Activated naive CD8-positive, alpha-beta T cell treated with anti-CD3 and anti-CD28 coated beads for 36 hours (primary cell): Measurements from ENCODE around the gene SV2A. TPM values are rescaled to one million over a fixed set of nuclear protein-coding genes. Genes with fewer than 3 reads are reported as not detected.
A peak's percentile ranks its signal among the peaks of the same experiment; 100 is the strongest.

Experiments used
- DNase-seq: peaks from one replicate; pipeline ENCODE4 v3.0.0; 2021
- H3K27ac Mint-ChIP-seq: one replicate; pipeline ENCODE4 v1.8.0; 2022; ENCODE audit warnings: mild to moderate bottlenecking, moderate library complexity, mixed read lengths
- H3K27me3 Mint-ChIP-seq: one replicate; pipeline ENCODE4 v1.8.0; 2022; ENCODE audit warnings: mild to moderate bottlenecking, mixed read lengths
- H3K36me3 Mint-ChIP-seq: one replicate; pipeline ENCODE4 v1.8.0; 2021; ENCODE audit warnings: mild to moderate bottlenecking, mixed read lengths
- H3K4me1 Mint-ChIP-seq: one replicate; pipeline ENCODE4 v1.8.0; 2021; ENCODE audit warnings: mixed read lengths
- H3K4me3 Mint-ChIP-seq: one replicate; pipeline ENCODE4 v1.8.0; 2022; ENCODE audit warnings: mild to moderate bottlenecking, moderate library complexity, mixed read lengths
- H3K9me3 Mint-ChIP-seq: one replicate; pipeline ENCODE4 v1.8.0; 2022; ENCODE audit warnings: mixed read lengths
- total RNA-seq, 2 experiments: library from RNA; stranded (reverse); gene quantifications; one replicate each; pipeline ENCODE4 v1.2.3, GENCODE V29; 2021

The SV2A gene
- total RNA-seq, 2 experiments from 2014 or later, result 12.5 to 12.8 TPM

DNA sequence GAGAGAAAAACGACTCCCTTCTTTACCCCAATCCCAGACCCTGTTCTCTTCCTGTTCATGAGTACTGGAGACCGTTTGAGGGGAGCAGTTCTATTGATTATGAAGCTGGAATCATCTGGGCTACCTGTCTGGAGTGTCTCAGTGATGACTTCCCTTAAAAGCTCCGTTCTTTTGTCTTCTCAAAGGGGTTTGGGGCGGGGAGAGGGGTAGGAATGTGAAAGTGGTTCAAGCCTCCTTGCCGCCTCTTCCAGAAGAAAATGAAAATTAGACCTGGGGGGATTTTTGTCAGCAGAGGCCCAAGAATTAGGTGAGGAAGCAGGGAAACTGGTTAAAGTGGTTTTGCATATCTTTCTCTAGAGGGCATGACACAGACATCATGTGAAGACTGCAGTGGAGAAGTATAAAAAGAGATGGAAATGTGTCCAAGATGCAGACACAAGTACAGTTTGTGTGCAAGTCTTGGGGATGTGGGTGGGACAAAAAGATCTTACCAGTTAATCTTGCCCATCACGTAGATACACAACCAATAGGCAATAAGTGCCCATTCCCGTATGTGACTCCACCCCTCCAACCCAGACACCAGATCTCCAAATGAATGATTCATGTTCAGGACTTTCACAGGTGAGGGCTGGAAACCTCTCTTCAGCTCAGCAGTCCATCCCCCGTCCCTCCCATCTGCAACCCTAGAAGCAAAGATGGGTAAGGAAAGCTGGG, 19.5 kb upstream of the SV2A start:
- H3K36me3 Mint-ChIP-seq, result no peaks in the 10 kb centered on the region
- H3K4me3 Mint-ChIP-seq, result peak overlapping the region; percentile 11
- peaks cover 3% of the 10 kb centered on the region for H3K27me3 Mint-ChIP-seq
- peaks cover 31% of the 10 kb centered on the region for H3K4me1 Mint-ChIP-seq
- H3K27ac Mint-ChIP-seq, result peak overlapping the region; percentile 47
- H3K9me3 Mint-ChIP-seq, result no peaks in the 10 kb centered on the region
- no peak for DNase-seq

DNA sequence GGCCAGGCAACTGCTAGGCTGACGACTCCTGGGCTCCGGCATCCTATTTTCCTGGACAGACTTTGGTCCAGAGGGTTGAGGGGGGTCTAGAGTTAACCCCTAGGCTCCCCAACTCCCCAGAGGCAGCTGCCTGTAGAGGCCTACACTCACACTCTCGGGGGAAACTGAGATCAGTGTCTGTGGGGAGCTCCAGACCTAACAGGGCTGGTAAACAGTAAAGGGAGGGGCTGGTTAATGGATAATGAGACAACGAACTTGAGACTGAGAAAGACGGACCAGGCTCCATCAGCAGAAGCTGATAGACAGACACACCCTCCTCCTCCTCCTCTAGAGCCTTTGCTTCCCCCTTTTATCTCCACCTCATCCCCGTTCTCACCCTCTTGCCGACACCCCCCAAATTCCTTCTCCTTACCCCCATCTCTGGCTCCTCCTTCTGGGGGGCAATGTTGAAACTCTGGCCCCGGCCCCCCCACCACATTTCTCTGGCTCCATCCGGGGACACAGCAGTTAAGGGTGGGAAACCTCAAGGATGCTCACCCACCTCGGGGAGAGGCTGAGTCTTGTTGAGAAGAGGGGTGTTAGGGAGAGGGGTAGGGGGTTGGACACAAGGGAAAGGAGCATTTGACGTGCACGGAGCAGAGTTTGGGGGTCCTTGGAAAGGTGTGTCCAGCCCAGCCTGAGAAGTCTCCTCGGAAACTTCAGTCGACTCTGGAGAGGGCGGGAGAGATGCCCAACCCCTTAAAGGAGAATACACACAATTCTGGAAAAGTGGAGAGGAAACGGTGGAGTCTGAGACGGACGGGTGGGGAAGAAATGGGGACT, 18.7 kb upstream of the SV2A start, which contains the start of gene MTMR11:
MTMR11 (minus strand) TSS at position 710 of the 822 bp plus-strand sequence; CDS start at position 478, 232 bp downstream.
- H3K27me3 Mint-ChIP-seq, result peaks cover 3% of the 10 kb centered on the region
- peak within 1 kb of the TSS; percentile 11 for H3K4me3 Mint-ChIP-seq
- no peaks in the 10 kb centered on the region for H3K9me3 Mint-ChIP-seq

DNA sequence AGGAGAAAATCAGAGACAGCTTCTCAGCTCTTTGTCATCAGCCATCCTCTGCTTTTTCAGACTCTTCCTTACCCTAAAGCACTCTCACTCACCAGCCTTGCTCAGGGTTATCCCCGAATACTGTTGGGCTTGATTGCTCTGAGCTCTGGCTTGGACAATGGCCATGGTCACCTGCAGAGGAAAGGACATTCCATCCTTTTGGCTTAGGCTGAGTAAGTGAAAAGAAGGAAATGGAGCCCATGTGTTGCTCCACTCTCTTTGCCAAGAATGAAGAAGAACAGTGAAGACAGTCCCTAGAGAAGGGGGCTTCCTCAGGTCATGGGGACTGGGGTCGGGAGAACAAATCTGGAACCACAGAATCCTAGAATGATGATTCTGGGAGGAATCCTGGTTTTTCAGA, 16.7 kb upstream of the SV2A start:
- Mint-ChIP-seq H3K4me3 (no peak overlapping the region), H3K27ac (no peak overlapping the region), H3K9me3 (no peaks in the 10 kb centered on the region), H3K4me1 (peaks cover 25% of the 10 kb centered on the region), H3K36me3 (peaks cover under 1% of the 10 kb centered on the region), H3K27me3 (peaks cover 3% of the 10 kb centered on the region)
- no peak for DNase-seq

More for the DNA sequence above, 18.7 kb upstream of the SV2A start, which contains the start of gene MTMR11:
- no peaks in the 10 kb centered on the region for H3K36me3 Mint-ChIP-seq
- H3K4me1 Mint-ChIP-seq, result peaks cover 32% of the 10 kb centered on the region
- H3K27ac Mint-ChIP-seq, result peak within 1 kb of the TSS; percentile 47
- no peak for DNase-seq

DNA sequence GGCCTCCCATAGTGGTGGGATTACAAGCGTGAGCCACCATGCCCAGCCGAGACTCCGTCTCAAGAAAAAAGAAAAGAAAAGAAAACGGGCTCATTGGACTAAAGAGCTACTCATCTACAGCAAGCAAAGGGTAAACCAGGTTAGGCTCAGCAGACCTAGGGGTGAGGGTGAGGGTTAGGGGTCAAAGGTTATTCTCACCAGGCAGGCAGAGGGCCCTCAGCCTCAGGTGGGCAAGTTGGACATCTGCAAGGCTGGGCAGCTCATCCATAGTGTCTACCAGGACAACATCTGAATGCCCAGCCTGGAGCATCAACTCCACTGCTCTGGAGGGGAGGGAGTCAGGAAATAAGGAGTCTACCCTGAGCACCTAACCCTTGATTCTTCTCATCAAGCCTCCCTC, 15.6 kb upstream of the SV2A start:
- Mint-ChIP-seq H3K9me3 (no peaks in the 10 kb centered on the region), H3K36me3 (peaks cover 2% of the 10 kb centered on the region), H3K27me3 (peaks cover 3% of the 10 kb centered on the region), H3K4me3 (no peak overlapping the region), H3K4me1 (peaks cover 22% of the 10 kb centered on the region), H3K27ac (no peak overlapping the region)
- DNase-seq, result no peak

DNA sequence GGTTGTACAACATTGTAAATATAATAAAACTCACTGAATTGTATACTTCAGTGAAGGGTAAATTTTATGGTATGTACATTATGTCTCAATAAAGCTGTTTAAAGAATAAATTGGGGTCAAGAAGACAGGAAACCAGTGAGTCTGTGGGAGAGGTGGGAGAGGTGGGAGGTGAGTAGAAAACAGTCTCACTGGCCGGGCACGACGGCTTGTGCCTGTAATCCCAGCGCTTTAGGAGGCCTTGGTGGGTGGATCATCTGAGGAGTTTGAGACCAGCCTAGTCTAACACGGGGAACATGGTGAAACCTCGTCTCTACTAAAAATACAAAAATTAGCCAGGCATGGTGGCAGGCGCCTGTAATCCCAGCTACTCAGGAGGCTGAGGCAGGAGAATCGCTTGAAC, 14.8 kb upstream of the SV2A start:
- no peak overlapping the region for H3K27ac Mint-ChIP-seq
- H3K36me3 Mint-ChIP-seq, result peaks cover 3% of the 10 kb centered on the region
- H3K4me1 Mint-ChIP-seq, result peaks cover 16% of the 10 kb centered on the region
- DNase-seq, result no peak
- H3K4me3 Mint-ChIP-seq, result no peak overlapping the region
- H3K27me3 Mint-ChIP-seq, result peaks cover 3% of the 10 kb centered on the region
- no peaks in the 10 kb centered on the region for H3K9me3 Mint-ChIP-seq

DNA sequence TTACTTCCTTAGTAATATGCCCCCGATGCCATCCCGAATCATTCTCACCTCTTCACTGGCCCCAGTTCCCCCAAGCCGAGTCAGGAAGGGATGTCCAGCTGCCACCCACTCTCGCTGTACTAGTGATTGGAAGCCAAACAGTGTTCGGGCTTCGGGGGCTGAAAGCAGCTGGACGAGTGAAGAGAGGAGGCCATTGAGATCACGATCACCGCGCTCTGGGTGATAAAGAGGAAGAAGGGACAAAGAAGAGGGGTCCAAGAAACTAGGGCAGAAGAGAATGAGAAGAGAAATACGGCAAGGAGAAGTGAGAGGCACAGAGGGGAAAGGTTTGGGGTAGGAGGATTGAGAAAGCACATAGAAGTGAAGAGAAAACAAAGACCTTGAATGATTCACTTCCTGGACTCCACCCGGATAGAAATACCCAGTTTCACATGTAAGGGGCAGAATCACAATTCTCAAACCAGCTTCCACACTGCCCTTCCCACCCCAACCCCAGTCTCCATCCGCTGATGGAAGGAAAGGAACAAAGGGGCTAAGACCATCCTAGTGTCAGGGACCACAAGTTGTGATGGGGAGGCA, 13.7 kb upstream of the SV2A start:
- H3K9me3 Mint-ChIP-seq, result no peaks in the 10 kb centered on the region
- H3K4me3 Mint-ChIP-seq, result no peak overlapping the region
- peaks cover 3% of the 10 kb centered on the region for H3K27me3 Mint-ChIP-seq
- peaks cover 12% of the 10 kb centered on the region for H3K36me3 Mint-ChIP-seq
- peaks cover 11% of the 10 kb centered on the region for H3K4me1 Mint-ChIP-seq
- no peak for DNase-seq
- no peak overlapping the region for H3K27ac Mint-ChIP-seq

DNA sequence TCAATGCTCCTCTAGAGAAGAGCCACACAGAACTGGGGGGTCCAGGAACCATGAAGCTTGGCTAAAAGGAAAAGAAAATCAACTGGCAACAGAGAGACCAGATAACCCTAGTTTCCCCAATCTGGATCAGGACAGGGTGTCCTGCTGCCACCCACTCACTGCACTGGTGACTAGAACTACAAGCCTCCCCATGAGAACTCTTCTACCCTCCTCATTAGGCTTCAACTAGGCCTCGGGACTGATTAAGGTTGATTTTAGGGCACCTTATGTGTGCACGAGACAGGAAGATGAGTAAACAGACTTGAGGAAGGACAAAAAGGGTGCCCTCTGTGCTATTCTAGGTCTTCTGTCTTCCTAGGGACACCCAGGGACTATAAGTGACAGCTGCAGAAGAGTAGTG, 12.2 kb upstream of the SV2A start:
- no peak overlapping the region for H3K27ac Mint-ChIP-seq
- no peaks in the 10 kb centered on the region for H3K9me3 Mint-ChIP-seq
- H3K4me3 Mint-ChIP-seq, result no peak overlapping the region
- H3K4me1 Mint-ChIP-seq, result peaks cover 21% of the 10 kb centered on the region
- DNase-seq, result no peak
- H3K36me3 Mint-ChIP-seq, result peaks cover 25% of the 10 kb centered on the region
- H3K27me3 Mint-ChIP-seq, result peaks cover 3% of the 10 kb centered on the region

DNA sequence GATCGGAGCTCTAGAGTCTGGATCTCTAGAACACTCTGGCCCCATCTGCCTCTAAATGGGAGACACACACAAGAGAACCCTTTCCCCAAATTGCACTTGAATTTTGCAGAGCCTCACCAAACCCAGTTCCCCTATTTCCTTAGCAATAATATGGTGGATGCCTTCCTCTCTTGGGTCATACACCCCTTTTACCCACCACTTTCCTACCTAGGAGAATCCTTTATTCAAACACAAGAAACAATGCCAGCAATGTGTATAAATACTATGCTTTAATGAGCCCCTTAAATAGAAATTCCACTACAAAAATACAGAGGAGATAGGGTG, 10.7 kb upstream of the SV2A start:
- H3K27me3 Mint-ChIP-seq, result no peaks in the 10 kb centered on the region
- H3K36me3 Mint-ChIP-seq, result peaks cover 36% of the 10 kb centered on the region
- peak overlapping the region; percentile 98 for H3K4me3 Mint-ChIP-seq
- DNase-seq, result no peak
- H3K4me1 Mint-ChIP-seq, result peaks cover 24% of the 10 kb centered on the region
- H3K27ac Mint-ChIP-seq, result peak overlapping the region; percentile 94
- no peaks in the 10 kb centered on the region for H3K9me3 Mint-ChIP-seq

DNA sequence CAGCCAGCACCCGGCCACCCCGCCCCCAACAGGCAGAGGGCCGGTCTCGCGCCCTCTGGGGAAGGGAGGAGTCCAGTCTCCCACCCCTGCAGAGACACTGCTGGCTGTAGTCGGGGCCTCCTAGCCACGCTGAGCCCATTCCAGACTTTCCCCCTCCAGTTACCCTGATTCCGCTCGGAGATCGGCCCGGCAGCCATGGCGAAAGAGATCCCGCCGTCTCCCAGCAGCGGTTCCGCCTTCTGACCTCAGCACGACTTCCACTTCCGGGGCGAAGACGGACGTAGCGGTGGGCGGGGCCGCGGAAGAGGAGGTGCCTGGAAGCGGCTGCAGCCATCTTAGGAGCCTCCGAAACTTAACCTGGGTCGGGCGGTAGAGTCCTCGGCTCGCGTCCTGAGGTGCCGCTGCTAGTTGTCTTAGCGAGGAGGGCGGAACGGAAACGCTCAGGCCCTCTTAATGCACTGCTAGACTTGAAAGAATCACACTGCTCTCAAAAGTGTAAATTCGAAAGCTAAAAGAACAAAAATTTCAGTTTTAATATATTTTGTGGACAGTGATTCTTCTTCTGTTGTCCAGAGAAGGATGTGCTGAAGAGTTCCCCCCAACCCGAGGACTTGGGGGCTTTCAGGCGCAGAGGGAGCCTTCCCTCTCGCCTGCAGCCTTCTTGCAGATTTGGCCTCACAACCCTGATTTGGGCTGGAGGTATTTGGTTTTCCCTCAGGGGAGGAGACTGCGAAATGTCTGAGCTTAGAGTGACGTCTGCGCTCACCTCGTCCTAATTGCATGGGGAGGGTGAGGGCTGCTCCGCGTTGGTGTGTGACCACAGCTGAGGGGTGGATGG, 10.1 kb upstream of the SV2A start, which contains the start of gene SF3B4:
SF3B4 (minus strand) TSS at position 241 of the 838 bp plus-strand sequence; CDS start at position 197, 44 bp downstream.
- peak within 1 kb of the TSS; percentile 94 for H3K27ac Mint-ChIP-seq
- peaks cover 24% of the 10 kb centered on the region for H3K4me1 Mint-ChIP-seq
- peaks cover 42% of the 10 kb centered on the region for H3K36me3 Mint-ChIP-seq
- H3K4me3 Mint-ChIP-seq, result peak within 1 kb of the TSS; percentile 98
- no peaks in the 10 kb centered on the region for H3K9me3 Mint-ChIP-seq
- DNase-seq, result peak; percentile 96
- H3K27me3 Mint-ChIP-seq, result no peaks in the 10 kb centered on the region

DNA sequence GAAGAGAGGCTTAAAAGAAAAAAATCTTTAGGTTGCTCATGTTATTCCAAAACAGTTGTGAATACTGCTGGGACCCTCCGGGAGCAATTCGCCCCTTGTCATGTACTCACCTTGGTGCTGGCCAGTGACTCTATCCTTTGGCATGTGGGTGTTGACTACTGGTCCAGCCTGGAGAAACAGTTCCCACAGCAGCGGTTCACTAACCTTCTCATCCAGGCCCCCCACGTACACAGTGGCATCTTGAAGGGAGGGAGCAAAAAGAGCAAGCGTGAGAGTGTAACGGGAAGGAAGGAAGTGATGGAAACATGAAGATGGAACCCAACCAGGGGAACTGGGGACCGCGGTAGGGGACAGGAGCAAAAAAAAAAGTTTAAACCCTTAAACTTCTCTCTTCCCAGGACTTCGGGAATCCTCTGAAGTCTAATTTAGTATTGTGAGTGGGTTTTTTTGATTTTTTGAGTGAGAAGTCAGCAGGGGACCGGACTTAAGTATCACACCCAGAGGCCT, 9.5 kb upstream of the SV2A start:
- peaks cover 47% of the 10 kb centered on the region for H3K36me3 Mint-ChIP-seq
- DNase-seq, result no peak
- H3K27me3 Mint-ChIP-seq, result no peaks in the 10 kb centered on the region
- H3K4me1 Mint-ChIP-seq, result peaks cover 24% of the 10 kb centered on the region
- no peaks in the 10 kb centered on the region for H3K9me3 Mint-ChIP-seq
- H3K27ac Mint-ChIP-seq, result peak overlapping the region; percentile 94
- peak overlapping the region; percentile 98 for H3K4me3 Mint-ChIP-seq

DNA sequence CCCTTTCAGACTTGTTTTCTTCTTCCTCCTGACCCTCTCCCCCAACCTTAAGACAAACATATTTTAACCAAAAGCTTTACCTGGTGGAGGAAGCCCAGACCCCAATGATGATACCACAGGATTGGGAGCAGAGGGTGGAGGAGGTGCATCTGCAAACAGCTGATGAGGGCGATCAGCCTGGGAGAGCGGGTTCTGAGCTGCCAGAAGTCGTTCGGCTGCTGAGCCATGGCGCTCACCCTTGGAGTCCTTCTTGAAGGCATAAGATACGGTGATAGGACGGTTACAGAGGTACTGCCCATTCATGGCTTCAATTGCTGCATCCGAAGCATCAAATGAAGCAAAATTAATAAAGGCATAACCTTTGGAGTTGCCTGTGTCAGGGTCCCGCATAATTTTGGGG, 8.7 kb upstream of the SV2A start:
- Mint-ChIP-seq H3K36me3 (peaks cover 53% of the 10 kb centered on the region), H3K4me1 (peaks cover 22% of the 10 kb centered on the region), H3K9me3 (no peaks in the 10 kb centered on the region), H3K4me3 (peak overlapping the region; percentile 98), H3K27ac (peak overlapping the region; percentile 50), H3K27me3 (no peaks in the 10 kb centered on the region)
- no peak for DNase-seq

DNA sequence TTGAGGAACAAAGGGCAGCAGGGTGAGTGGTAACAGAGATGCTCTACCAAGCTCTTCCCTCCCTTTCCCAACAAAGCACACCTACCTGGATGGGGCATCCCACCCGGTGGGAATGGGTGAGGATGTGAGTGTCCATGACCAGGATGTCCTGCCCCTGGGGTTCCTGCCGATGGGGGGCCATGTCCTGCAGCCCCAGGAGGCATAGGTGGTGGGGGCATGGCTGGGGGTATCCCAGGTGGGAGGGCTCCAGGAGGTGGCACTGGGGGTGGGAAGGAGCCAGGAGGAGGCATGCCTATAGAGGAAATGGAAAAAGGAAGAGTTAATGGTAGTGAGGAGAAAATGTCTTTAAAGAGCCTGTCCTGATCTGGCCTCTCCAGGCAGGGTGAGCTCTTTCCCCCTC, 8.1 kb upstream of the SV2A start:
- Mint-ChIP-seq H3K4me1 (peaks cover 21% of the 10 kb centered on the region), H3K4me3 (peak overlapping the region; percentile 98), H3K27me3 (no peaks in the 10 kb centered on the region), H3K27ac (peak overlapping the region; percentile 50), H3K36me3 (peaks cover 53% of the 10 kb centered on the region), H3K9me3 (no peaks in the 10 kb centered on the region)
- no peak for DNase-seq

DNA sequence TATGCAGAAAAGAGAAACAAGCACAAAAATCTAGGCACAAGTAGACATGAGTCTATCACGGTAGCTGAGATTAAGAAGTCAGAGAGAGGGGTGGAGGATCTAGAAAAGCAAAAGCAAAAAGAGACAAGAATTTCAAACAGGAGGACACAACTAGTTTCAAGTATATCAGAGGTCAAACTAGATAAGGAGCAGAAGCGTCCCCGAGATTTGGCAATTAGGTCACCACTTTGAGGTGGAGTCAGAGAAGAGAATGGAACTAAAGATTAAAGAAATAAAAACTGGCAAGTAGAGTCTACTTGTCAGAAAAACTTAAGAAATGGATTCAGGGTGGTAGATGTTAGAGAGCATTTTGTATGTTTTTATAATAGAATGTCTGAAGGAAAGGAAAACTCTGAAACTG, 7.7 kb upstream of the SV2A start:
- Mint-ChIP-seq H3K4me3 (peak overlapping the region; percentile 98), H3K27ac (peak overlapping the region; percentile 13), H3K27me3 (no peaks in the 10 kb centered on the region), H3K9me3 (no peaks in the 10 kb centered on the region), H3K36me3 (peaks cover 53% of the 10 kb centered on the region), H3K4me1 (peaks cover 21% of the 10 kb centered on the region)
- DNase-seq, result no peak

DNA sequence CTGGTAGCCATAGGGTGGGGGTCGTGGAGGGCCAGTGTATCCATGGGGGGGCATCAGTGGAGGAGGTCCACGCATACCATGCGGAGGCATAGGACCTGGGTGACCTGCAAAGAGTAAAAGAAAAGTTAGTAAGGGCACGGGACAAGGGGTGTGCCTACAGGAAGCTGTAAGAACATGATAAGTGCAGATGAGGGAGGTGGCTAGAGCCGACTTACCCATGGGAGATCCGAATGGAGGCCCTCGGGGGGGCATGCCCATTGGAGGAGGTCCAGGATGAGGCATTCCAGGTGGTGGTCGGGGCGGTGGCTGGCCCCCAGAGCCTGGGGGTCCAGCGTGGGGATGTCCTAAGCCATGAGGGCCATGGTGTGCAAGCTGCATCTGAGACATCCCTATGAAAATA, 6.0 kb upstream of the SV2A start:
- Mint-ChIP-seq H3K27ac (no peak overlapping the region), H3K4me1 (peaks cover 21% of the 10 kb centered on the region), H3K36me3 (peaks cover 51% of the 10 kb centered on the region), H3K27me3 (no peaks in the 10 kb centered on the region), H3K9me3 (no peaks in the 10 kb centered on the region), H3K4me3 (no peak overlapping the region)
- no peak for DNase-seq
